ENCODE measurements around the gene USP2. TPM values are rescaled to one million over a fixed set of nuclear protein-coding genes. Genes with fewer than 3 reads are reported as not detected.

The USP2 gene
- total and polyA plus RNA-seq, 2 of the 4 experiments (the other 2 are of a cell fraction): 0.18 to 0.79 TPM

GRCh38 chr11:119318240-119319135, 63.0 kb downstream of the USP2 start:
- H4K8ac ChIP-seq (ENCODE audit: low read depth in 2 of 2, low read length in 2 of 2): peak overlapping the region; percentile 23 to 77
- H3K9ac ChIP-seq (ENCODE audit: low read depth, low read length): peak overlapping the region; percentile 6; the same call in 1 of the 2 replicates
- H3K56ac ChIP-seq (ENCODE audit: extremely low read depth, insufficient read depth, low read length): peak overlapping the region; percentile 67
- H3K14ac ChIP-seq (replicated peaks; ENCODE audit: low read depth, low read length): peak overlapping the region; percentile 87
- peak overlapping the region; percentile 93 for H2AK9ac ChIP-seq (replicated peaks; ENCODE audit: low read depth, low read length, poor library complexity)
- WGBS, 2 experiments (ENCODE audit: extremely low coverage in 2 of 2, insufficient read length in 1 of 2): 32% methylated on average over 5 of the region's 22 CpGs; no CpG with 5 or more reads in 1 of the 2 experiments
- peaks cover 11 to 60% of the 10 kb centered on the region in 2 experiments; a peak in 3 of 4 replicates for H3K79me1 ChIP-seq (ENCODE audit: low read depth in 1 of 2, low read length in 2 of 2)
- peak overlapping the region; percentile 91 for H2AFZ ChIP-seq (replicated peaks; ENCODE audit: low read length, poor library complexity)
- ChIA-PET POLR2A (ENCODE audit: unreplicated experiment) (interaction anchor here (0.5 to 1.0 kb wide), 2 partner anchors 19 to 66 kb away, joined by 3 to 12 read pairs; no protein-coding TSS in a partner anchor), CTCF (interaction anchor here (0.6 to 1.1 kb wide), 4 partner anchors 20 to 287 kb away, joined by 3 to 7 read pairs (median 3); no protein-coding TSS in a partner anchor)
- peak overlapping the region; percentile 92 for H2BK120ac ChIP-seq (ENCODE audit: low read depth, low read length)
- peak overlapping the region; percentile 78; the same call in 2 of the 3 replicates for H2BK15ac ChIP-seq (ENCODE audit: low read depth, low read length)
- in situ Hi-C loops (cut with MboI; ENCODE audit: low sequenced_read_pairs) (no loop called here), intact Hi-C loops (cut with micrococcal nuclease) (no loop called here), dilution Hi-C loops (cut with HindIII; ENCODE audit: low sequenced_read_pairs, unreplicated experiment) (no loop called here)
- no TSS peak for BruUV-seq (replicated peaks)
- H3K4me3 ChIP-seq (ENCODE audit: insufficient read depth, low read depth, low read length): no peak overlapping the region
- peak overlapping the region; percentile 86 for H3K4ac ChIP-seq (ENCODE audit: low read depth, low read length)
- ATAC-seq (ENCODE audit: low read depth): peak; percentile 3
- DNase-seq: peak; percentile 81
- peak overlapping the region; percentile 61 for H4K5ac ChIP-seq (ENCODE audit: low read depth, low read length)
- H3K27ac ChIP-seq (ENCODE audit: insufficient read depth, low read length): peak overlapping the region; percentile 38
- peaks cover 9% of the 10 kb centered on the region for H3K36me3 ChIP-seq (ENCODE audit: control insufficient read depth, insufficient read depth, low read length)
- peak overlapping the region; percentile 30 for H3K18ac ChIP-seq (ENCODE audit: low read depth, low read length)
- H2AK5ac ChIP-seq (ENCODE audit: low read depth, low read length): peak overlapping the region; percentile 74
- H3K9me3 ChIP-seq (ENCODE audit: control insufficient read depth, insufficient read depth, low read length): no peaks in the 10 kb centered on the region
- H4K91ac ChIP-seq (ENCODE audit: insufficient read depth, low read depth, low read length): peak overlapping the region; percentile 91
- no peaks in the 10 kb centered on the region for H3K27me3 ChIP-seq (ENCODE audit: control insufficient read depth, insufficient read depth, low read length)
- peak overlapping the region; percentile 0 for H3K4me2 ChIP-seq (ENCODE audit: low read depth, low read length)
- peak overlapping the region; percentile 69 for H2BK5ac ChIP-seq (ENCODE audit: low read depth, low read length, poor library complexity, severe bottlenecking)
- H3K23ac ChIP-seq (ENCODE audit: low read depth, low read length): peak overlapping the region; percentile 72
- peaks cover 49% of the 10 kb centered on the region for H3K4me1 ChIP-seq (ENCODE audit: control insufficient read depth, insufficient read depth, low read length)
- peaks cover 26% of the 10 kb centered on the region for H3K9me1 ChIP-seq (ENCODE audit: insufficient read depth, low read length)
- peaks cover 19% of the 10 kb centered on the region for H4K20me1 ChIP-seq (ENCODE audit: insufficient read depth, low read length)
- peak overlapping the region; percentile 86 for H2BK20ac ChIP-seq (ENCODE audit: low read depth, low read length)
- TF ChIP-seq POLR2A (IDR thresholded peaks at IDR 0.05; ENCODE audit: low read depth, low read length) (no peak; the same call in 1 of the 2 replicates), NFE2L2 (IDR thresholded peaks at IDR 0.05; ENCODE audit: low read depth, low read length) (peak; percentile 20; the same call in 1 of the 2 replicates), RCOR1 (IDR thresholded peaks at IDR 0.05; ENCODE audit: insufficient replicate concordance, low read length) (peak; percentile 34), SMC3 (IDR thresholded peaks at IDR 0.05; ENCODE audit: low read depth, low read length) (no peak), RFX5 (IDR thresholded peaks at IDR 0.05; ENCODE audit: low read depth, low read length) (no peak), MXI1 (IDR thresholded peaks at IDR 0.05; ENCODE audit: borderline replicate concordance, low read depth, low read length) (no peak), FOS (IDR thresholded peaks at IDR 0.05; ENCODE audit: low read depth, low read length) (no peak), BHLHE40 (IDR thresholded peaks at IDR 0.05; ENCODE audit: low read depth, low read length) (no peak), MAZ (IDR thresholded peaks at IDR 0.05; ENCODE audit: borderline replicate concordance, low read depth, low read length) (no peak; the same call in 1 of the 2 replicates), RAD21 (IDR thresholded peaks at IDR 0.05; ENCODE audit: low read length) (no peak)
- TF ChIP-seq, protein P1, sequence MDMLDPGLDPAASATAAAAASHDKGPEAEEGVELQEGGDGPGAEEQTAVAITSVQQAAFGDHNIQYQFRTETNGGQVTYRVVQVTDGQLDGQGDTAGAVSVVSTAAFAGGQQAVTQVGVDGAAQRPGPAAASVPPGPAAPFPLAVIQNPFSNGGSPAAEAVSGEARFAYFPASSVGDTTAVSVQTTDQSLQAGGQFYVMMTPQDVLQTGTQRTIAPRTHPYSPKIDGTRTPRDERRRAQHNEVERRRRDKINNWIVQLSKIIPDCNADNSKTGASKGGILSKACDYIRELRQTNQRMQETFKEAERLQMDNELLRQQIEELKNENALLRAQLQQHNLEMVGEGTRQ (IDR thresholded peaks at IDR 0.05; ENCODE audit: low read depth, low read length): peak; percentile 25; the same call in 1 of the 2 replicates
- TF ChIP-seq, protein P2, sequence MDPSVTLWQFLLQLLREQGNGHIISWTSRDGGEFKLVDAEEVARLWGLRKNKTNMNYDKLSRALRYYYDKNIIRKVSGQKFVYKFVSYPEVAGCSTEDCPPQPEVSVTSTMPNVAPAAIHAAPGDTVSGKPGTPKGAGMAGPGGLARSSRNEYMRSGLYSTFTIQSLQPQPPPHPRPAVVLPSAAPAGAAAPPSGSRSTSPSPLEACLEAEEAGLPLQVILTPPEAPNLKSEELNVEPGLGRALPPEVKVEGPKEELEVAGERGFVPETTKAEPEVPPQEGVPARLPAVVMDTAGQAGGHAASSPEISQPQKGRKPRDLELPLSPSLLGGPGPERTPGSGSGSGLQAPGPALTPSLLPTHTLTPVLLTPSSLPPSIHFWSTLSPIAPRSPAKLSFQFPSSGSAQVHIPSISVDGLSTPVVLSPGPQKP (IDR thresholded peaks at IDR 0.05; ENCODE audit: borderline replicate concordance, low read depth, low read length): no peak
- TF ChIP-seq, protein P3, sequence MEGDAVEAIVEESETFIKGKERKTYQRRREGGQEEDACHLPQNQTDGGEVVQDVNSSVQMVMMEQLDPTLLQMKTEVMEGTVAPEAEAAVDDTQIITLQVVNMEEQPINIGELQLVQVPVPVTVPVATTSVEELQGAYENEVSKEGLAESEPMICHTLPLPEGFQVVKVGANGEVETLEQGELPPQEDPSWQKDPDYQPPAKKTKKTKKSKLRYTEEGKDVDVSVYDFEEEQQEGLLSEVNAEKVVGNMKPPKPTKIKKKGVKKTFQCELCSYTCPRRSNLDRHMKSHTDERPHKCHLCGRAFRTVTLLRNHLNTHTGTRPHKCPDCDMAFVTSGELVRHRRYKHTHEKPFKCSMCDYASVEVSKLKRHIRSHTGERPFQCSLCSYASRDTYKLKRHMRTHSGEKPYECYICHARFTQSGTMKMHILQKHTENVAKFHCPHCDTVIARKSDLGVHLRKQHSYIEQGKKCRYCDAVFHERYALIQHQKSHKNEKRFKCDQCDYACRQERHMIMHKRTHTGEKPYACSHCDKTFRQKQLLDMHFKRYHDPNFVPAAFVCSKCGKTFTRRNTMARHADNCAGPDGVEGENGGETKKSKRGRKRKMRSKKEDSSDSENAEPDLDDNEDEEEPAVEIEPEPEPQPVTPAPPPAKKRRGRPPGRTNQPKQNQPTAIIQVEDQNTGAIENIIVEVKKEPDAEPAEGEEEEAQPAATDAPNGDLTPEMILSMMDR (conservative IDR thresholded peaks at IDR 0.05; ENCODE audit: low read depth, low read length): no peak

Measured in IMR-90 (cell line).